AG08395 (cell line): ENCODE data around the gene PLXNA1.

Experiments
- DNase-seq: peaks from one replicate; pipeline ENCODE4 v3.0.0; 2012; ENCODE audit warnings: mixed read lengths, low spot score

PLXNA1 gene

DNA sequence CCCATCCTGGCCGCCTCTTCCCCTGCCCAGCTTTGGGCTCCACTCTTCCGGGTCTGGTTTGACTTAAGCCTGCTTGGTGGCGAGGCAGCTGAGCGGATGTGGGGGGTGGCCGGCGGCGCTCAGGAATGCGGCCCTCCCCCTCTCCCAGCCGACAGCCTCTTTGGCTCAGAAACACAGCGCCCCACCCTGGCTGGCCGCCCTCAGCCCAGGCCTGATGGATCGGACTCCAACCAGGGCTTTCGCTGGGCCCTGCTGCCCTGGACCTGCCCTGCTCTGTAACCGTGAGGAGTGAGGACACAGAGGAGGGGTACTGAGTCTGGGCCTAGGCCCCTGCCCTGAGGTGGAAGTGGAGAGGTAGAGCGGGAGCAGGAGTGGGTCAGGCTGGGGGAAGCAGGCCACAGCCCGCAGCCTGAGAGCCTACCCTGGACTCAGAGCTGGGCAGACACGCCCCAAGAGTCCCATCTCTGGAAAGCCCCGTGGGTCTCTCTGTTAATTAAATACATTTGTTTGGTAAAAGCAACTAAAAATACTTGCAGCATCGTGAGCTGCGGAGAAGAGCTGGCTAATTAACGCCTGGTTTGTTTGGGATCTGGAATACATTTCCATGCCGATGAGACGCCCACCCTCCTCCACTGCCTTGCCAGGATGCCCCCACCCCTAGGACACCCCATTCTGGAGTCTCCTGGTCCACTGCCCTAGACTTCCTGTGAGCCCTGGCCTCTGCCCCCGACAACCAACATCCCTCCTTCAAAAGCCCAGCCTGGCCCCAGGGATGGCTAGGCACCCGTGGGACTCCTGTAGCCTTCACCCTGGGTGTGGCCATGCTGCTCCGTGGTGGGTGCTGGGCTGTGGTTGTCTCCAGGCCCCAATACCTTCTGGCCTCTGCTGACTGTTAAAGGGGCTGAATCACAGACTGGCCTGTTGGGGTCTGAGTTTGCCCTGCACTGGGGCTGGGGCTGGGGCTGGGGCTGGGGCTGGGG lies 19.6 kb downstream of the PLXNA1 start:
- DNase-seq = peak; percentile 98

DNA sequence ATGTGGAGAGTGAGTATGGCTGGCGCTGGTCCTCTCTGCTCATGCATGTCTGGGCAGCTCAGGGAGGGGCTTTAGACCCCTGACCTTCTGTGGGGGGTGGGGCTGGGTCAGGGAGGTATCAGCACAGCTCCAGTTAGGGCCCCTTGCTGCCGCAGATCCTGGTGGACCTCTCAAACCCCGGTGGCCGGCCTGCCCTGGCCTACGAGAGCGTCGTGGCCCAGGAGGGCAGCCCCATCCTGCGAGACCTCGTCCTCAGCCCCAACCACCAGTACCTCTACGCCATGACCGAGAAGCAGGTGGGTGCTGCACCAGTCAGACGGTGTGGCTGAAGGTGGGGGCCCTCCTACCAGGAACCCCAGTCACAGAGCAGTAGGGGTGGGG lies 20.2 kb downstream of the PLXNA1 start:
- DNase-seq = no peak

GRCh38 chr3:127003601-127004280 lies 20.8 kb downstream of the PLXNA1 start:
- DNase-seq = no peak

GRCh38 chr3:127004641-127005397 lies 21.9 kb downstream of the PLXNA1 start:
- DNase-seq = no peak

DNA sequence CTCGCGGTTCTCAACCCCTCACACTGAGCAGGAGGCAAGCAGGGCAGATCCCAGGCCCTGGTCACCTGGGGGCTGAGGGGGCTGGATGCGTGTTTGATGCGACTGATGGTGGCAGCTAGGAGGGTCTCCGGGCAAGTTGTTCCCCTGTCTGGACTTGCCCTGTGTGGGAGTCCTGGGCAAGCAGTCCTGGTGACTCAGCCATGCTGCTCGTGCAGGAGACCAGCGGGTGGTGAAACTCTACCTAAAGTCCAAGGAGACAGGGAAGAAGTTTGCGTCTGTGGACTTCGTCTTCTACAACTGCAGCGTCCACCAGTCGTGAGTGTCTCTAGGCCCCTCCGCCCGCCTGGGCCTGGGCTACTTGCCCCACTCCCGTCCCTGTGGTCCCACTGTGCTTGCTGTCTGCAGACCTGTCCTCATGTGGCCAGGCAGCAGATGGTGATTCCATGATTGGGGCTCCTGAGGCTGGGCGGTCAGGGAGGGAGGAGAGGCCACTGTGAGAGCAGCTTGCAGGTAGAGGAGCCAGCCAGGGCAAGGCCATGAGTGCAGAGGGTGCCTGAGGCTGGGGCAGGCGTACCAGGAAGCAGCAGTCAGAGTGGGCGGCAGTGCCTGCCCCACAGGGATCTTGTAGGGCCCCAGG lies 23.1 kb downstream of the PLXNA1 start:
- no peak for DNase-seq

DNA sequence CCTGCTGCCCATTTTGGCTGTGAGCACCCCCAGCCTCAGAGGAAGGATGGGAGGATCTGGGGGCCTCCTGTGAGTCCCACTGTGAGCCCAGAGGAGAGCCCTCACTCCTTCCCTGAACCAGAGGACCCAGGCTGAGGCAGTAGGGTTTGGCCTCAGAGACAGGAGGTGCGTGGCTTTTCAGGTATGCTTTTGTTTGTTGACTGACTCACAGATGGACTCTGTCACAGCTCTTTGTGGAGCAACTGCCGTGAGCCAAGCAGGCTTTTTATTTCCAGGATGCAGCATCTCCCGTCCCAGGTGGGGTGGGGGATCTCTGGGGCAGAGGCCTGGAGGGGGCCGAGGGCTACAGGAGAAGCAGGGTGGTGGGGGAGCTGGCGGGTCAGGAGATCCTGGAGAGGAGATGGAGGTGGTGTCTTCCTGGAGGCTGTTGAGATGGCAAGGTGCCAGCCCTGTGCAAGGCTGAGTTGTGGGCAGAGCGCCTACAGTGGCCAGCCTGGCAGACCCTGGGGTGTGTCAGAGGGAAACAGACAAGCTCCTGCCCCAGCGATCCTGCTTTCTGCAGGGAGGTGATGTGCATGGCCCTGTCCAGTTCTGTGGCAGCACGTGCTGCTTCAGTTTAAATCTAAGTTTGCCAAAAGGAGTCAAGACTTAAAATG lies 24.0 kb downstream of the PLXNA1 start:
- no peak for DNase-seq

DNA sequence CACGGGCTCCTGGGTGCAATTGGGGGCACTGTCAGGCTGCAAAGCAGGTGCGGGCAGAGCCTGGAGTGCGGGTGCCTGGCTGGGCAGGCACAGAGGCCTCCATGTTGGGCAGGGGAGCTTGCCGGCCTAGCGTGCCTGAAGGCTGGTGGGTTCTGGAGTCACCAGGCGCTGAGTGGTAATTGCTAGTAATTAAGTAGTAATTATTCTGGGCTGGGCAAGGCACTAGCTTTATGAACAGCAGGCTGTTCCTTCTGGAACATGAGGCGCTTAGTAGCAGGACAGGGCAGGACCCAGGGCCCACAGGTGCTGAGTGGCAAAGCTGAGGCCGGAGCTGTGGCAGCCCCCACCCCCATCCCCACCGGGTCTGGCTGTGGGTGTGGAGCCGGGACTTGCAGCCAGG lies 25.3 kb downstream of the PLXNA1 start:
- no peak for DNase-seq

- no peak for DNase-seq
These were observed 26.6 kb downstream of the PLXNA1 start for GRCh38 chr3:127009531-127009930.

DNA sequence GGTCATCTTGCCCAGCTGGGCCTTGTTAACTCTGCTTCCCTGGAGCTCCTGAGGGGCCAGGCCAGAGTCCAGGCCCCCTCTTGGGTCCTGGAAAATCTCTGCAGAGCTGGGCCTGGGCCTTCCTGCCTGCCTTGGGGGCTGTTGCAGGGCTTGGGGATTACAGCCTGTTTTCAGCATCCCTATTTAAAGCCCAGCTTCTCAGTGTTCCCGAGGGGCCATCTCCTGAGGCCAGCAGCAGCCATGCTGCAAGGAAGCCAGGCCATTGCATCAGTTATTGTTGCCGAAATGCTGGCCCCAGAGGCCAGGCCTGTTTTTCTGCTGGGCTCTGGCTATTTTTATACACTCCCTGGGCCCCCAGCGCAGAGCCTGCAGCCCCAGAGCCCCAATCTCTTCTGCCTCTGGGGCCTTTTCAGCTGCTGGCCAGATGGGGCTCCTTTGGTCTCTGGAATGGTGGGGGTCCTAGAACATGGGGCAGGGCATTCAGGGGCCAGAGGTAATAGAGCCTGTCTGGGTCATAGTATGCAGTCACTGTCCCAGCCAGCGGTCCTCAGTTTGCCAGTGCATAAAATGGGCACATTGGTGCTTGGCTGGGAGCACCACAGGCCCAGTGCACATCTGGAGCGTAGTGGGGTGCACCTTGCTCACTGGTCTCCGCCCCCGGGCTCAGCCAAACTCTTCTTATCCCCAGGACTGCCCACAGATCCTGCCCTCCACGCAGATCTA lies 28.5 kb downstream of the PLXNA1 start:
- peak; percentile 36 for DNase-seq

GRCh38 chr3:127012091-127012490 lies 29.2 kb downstream of the PLXNA1 start:
- DNase-seq = no peak

DNA sequence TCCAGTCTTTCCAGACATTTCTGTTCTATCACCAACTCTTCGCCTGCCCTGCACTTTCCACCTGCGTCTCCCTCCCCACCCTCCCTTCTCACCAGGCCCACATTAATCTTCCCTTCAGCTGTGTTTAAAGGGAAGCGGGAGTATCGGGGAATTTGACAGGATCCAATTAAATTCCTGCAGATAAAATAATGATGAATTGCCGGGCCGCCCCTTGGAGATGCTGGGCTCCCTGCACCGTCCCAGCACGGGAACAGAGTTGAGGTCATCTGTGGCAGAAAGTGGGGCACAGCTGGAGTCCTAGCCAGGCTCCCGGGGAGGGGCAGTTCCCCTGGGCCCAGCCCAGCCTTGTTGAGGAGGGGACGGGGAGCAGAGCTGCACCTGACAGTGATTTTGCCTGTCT lies 30.3 kb downstream of the PLXNA1 start:
- no peak for DNase-seq

DNA sequence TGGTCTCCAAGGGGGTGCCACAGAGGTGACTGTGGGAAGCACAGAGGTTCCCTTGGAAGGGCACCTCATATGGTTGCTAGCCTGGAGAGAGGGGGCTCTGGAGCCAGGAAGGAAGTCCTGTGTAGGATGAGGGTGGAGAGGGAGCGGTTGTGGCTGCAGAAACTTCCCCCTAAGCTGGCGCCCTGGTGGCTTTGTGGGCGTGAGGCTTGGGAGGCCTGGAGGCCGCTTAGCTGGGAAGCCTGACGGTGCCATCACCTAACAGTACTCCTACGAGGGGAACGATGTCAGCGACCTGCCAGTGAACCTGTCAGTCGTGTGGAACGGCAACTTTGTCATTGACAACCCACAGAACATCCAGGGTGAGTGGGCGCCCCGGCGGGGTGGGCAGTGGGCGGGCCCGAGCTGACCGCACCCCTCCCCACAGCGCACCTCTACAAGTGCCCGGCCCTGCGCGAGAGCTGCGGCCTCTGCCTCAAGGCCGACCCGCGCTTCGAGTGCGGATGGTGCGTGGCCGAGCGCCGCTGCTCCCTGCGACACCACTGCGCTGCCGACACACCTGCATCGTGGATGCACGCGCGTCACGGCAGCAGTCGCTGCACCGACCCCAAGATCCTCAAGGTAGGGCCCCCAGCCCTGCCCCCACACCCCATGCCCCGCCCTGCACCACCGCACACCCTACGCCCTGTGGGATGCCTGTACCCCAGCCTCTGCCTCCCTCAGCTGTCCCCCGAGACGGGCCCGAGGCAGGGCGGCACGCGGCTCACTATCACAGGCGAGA lies 31.0 kb downstream of the PLXNA1 start:
- DNase-seq = no peak

DNA sequence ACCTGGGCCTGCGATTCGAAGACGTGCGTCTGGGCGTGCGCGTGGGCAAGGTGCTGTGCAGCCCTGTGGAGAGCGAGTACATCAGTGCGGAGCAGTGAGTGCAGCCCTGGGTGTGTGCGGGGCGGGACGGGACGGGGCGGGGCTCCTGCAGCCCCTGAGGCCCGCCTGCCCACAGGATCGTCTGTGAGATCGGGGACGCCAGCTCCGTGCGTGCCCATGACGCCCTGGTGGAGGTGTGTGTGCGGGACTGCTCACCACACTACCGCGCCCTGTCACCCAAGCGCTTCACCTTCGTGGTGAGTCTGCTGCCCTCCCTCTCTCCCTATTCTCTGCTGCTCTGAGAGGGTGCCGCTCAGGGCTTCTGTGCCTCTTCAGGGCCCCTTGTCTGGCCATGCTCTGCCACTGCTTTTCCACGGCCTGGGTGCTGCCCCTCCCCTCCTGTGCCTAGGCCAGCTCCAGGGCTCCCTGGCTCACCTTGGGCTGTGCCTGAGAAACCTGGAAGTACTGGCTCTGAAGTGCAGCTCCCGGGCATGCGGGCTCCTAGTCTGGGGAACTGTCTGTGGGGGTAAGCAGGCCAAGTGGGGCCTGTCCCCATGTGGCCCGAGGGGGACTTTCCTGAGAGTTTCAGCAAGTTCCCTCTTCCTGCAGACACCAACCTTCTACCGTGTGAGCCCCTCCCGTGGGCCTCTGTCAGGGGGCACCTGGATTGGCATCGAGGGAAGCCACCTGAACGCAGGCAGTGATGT lies 31.8 kb downstream of the PLXNA1 start:
- no peak for DNase-seq

DNA sequence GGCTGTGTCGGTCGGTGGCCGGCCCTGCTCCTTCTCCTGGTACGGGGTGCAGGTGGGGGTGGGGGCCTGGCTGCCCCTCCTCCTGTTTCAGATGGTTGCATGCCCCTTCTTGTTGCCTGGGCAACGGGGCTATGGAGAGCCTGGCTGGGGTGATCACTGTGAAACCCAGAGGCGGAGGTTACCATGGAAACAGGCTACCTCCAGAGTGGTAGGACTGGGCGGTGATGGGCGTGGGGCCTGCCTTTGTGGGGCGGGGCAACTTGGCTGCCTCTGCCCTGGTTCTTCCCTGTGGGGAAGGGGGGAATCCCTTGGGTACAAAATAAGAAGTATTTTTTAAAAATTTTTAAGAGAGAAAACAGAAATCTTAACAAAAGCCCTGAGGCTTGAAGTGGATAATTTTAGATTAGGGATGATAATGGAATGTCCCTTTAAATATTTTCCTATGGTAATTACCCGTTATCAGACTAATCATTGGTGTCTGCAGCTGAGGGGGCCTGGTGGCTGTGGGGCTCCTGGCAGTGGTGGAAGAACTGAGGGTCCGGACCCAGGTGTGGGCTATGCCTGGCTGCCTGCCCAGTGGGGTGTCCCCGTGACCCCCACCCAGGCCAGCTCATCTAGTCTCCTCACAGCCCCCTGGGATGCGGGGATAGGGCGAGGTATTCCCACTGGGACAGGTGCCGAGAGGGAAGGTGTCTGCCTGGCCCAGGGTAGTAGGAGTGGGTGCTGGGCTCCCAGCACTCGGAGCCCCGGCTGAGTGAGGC lies 32.5 kb downstream of the PLXNA1 start:
- DNase-seq = no peak

DNA sequence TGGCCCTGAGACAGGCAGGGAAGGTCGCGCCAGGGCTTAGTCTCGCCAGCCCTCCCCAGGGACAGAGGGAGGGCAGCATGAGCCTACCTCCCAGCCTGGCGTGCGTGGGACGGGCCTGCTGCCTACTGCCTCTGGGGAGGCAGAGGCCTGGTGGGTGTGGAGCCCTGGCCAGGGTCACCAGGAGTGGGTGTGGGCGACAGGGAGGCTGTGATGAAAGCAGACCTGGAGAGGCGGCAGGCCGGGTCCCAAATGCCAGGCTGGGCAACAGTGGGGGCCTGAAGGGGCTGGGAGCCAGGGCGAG lies 33.1 kb downstream of the PLXNA1 start:
- no peak for DNase-seq

DNA sequence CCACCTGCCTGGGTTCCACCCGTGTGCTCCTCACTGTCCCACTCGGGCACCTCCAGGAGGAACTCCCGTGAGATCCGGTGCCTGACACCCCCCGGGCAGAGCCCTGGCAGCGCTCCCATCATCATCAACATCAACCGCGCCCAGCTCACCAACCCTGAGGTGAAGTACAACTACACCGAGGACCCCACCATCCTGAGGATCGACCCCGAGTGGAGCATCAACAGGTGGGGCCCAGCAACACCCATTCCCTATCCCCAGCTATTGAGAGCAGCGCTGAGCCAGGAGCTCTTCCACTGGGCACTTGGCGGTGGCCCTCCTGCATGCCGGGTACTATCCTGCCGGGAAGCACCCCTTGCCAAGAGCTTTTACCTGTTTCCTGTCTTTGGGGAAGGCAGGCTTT lies 33.5 kb downstream of the PLXNA1 start:
- DNase-seq = no peak

- DNase-seq = no peak
These were observed 34.3 kb downstream of the PLXNA1 start for GRCh38 chr3:127017229-127017628.

- DNase-seq = no peak
These were observed 34.9 kb downstream of the PLXNA1 start for GRCh38 chr3:127017781-127018180.

- no peak for DNase-seq
These were observed 35.5 kb downstream of the PLXNA1 start for GRCh38 chr3:127018306-127018828.
